IMR-90 (cell line): ENCODE measurements around the gene C9orf78.

Source experiments
- BHLHE40 ChIP-seq: fragments of 150-350 bp; IDR thresholded peaks from 2 replicates; pipeline ENCODE4 v1.6.1; 2016; ENCODE audit warnings: mild to moderate bottlenecking, low read depth, low read length
- CEBPB ChIP-seq: IDR thresholded peaks from 2 replicates; pipeline ENCODE4 v1.6.1; 2012; ENCODE audit warnings: low read depth, low read length, improper control_type of control experiment
- FOS ChIP-seq: fragments of 150-350 bp; IDR thresholded peaks from 2 replicates; pipeline ENCODE4 v1.6.1; 2016; ENCODE audit warnings: low read depth, low read length
- MAZ ChIP-seq: IDR thresholded peaks from 2 replicates; pipeline ENCODE4 v1.6.1; 2012; ENCODE audit warnings: low read depth, mild to moderate bottlenecking, low read length, improper control_type of control experiment, moderate library complexity, borderline replicate concordance
- POLR2A ChIP-seq: IDR thresholded peaks from 2 replicates; pipeline ENCODE4 v1.6.1; 2012; ENCODE audit warnings: mild to moderate bottlenecking, low read depth, low read length
- RCOR1 ChIP-seq: IDR thresholded peaks from 2 replicates; pipeline ENCODE4 v1.6.1; 2012; ENCODE audit warnings: mild to moderate bottlenecking, low read length, improper control_type of control experiment; ENCODE audit not compliant: insufficient replicate concordance
- TF ChIP-seq, protein P1 (sequence below): conservative IDR thresholded peaks from 2 replicates; pipeline ENCODE4 v1.5.1; 2012; ENCODE audit warnings: mild to moderate bottlenecking, low read depth, low read length, improper control_type of control experiment

DNA sequence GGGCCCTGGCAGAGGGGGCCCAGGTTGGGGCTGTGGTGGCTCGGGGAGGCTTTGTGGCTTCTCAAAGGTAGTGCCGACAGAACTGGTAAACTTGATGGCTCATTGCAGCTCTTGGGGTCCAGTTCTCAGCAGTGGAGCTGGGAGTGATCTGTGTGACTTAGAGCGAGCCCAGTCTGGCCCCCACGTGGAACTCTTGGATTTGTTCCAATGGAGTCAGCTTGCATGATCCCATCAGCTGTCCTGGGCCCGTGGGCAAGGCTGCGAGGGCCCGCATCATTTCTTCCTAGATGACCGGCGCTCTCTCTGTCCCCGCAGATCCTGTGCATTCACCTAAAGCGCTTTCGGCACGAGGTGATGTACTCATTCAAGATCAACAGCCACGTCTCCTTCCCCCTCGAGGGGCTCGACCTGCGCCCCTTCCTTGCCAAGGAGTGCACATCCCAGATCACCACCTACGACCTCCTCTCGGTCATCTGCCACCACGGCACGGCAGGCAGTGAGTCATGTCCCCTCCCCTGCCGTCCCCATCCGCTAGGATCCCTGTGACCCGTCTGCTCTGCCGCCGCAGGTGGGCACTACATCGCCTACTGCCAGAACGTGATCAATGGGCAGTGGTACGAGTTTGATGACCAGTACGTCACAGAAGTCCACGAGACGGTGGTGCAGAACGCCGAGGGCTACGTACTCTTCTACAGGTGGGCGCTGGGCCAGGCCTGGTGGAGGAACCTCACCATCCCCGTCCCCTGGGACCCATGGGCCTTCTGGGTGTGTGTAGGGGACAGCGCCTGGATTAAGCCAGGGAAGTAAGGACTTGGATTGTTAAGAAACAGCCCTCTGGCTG is 39.4 kb upstream of the C9orf78 start:
- TF ChIP-seq, protein P1, sequence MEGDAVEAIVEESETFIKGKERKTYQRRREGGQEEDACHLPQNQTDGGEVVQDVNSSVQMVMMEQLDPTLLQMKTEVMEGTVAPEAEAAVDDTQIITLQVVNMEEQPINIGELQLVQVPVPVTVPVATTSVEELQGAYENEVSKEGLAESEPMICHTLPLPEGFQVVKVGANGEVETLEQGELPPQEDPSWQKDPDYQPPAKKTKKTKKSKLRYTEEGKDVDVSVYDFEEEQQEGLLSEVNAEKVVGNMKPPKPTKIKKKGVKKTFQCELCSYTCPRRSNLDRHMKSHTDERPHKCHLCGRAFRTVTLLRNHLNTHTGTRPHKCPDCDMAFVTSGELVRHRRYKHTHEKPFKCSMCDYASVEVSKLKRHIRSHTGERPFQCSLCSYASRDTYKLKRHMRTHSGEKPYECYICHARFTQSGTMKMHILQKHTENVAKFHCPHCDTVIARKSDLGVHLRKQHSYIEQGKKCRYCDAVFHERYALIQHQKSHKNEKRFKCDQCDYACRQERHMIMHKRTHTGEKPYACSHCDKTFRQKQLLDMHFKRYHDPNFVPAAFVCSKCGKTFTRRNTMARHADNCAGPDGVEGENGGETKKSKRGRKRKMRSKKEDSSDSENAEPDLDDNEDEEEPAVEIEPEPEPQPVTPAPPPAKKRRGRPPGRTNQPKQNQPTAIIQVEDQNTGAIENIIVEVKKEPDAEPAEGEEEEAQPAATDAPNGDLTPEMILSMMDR = no peak
- no peak for TF ChIP-seq POLR2A
- no peak for TF ChIP-seq CEBPB
- TF ChIP-seq MAZ = no peak
- no peak for TF ChIP-seq RCOR1
- no peak for TF ChIP-seq BHLHE40
- TF ChIP-seq FOS = no peak
